Skin of body (tissue), 3 donors: ENCODE data around the gene P4HTM. TPM values are rescaled to one million over a fixed set of nuclear protein-coding genes. Genes with fewer than 3 reads are reported as not detected.

ENCODE experiments used
- DNase-seq: peaks from one replicate; lab custom pipeline; 2025; lab: John Stamatoyannopoulos, UW
- small RNA-seq: library from RNA; depleted of rRNA; stranded (forward); fragments of <200 nt; gene quantifications from one replicate; pipeline ENCODE3, GENCODE V24; 2014; ENCODE audit warnings: low replicate concordance
- total RNA-seq: library from RNA; depleted of rRNA; stranded (reverse); fragments of >200 nt; gene quantifications from one replicate; pipeline ENCODE4 v1.2.3, GENCODE V29; 2014

Gene P4HTM
- total RNA-seq, 1 donor from 2014 or later: 27.7 TPM

GRCh38 chr3:49023775-49024174 lies 33.7 kb downstream of the P4HTM start:
- no peak for DNase-seq

- DNase-seq: no peak
These were observed 34.4 kb downstream of the P4HTM start for GRCh38 chr3:49024449-49024848.

GRCh38 chr3:49025005-49025792 lies 35.2 kb downstream of the P4HTM start:
- DNase-seq: no peak

GRCh38 chr3:49025793-49026520 lies 35.9 kb downstream of the P4HTM start:
- DNase-seq: no peak

GRCh38 chr3:49026536-49026935 lies 36.5 kb downstream of the P4HTM start:
- no peak for DNase-seq

GRCh38 chr3:49027634-49028033 lies 37.6 kb downstream of the P4HTM start:
- no peak for DNase-seq

GRCh38 chr3:49028298-49028672 lies 38.2 kb downstream of the P4HTM start:
- DNase-seq: no peak

- DNase-seq: peak; percentile 90
These were observed 38.9 kb downstream of the P4HTM start, which contains the start of gene IMPDH2 for GRCh38 chr3:49028673-49029562. TSS of gene IMPDH2 (minus strand) at chr3:49029398. CDS start at chr3:49029350, 48 bp downstream.

- no peak for DNase-seq
These were observed 39.5 kb downstream of the P4HTM start for GRCh38 chr3:49029563-49029884.

- no peak for DNase-seq
These were observed 40.3 kb downstream of the P4HTM start for GRCh38 chr3:49030321-49030720.

- no peak for DNase-seq
These were observed 42.7 kb downstream of the P4HTM start for GRCh38 chr3:49032646-49033304.

- DNase-seq: no peak
These were observed 44.6 kb downstream of the P4HTM start for GRCh38 chr3:49034650-49035049.

- no peak for DNase-seq
These were observed 45.2 kb downstream of the P4HTM start for GRCh38 chr3:49035281-49035680.

- no peak for DNase-seq
These were observed 63.5 kb downstream of the P4HTM start for GRCh38 chr3:49053543-49053942.

- DNase-seq: no peak
These were observed 64.4 kb downstream of the P4HTM start for GRCh38 chr3:49054344-49054862.

Small RNA genes within 50 kb of the gene (small RNA-seq; reads per million reads assigned to genes)
- 2,436 reads per million, percentile 99 among the genes with 10 or more reads in this experiment for gene MIR191
- 65.4 reads per million, percentile 96 among the genes with 10 or more reads in this experiment for gene MIR425

Other genes starting within 250 kb of the P4HTM start
- gene PRKAR2A, start 142.4 kb upstream of the P4HTM start, total RNA-seq: 18.2 TPM
- 14.8 TPM for gene SLC25A20, start 91.4 kb upstream of the P4HTM start, total RNA-seq
- 63.3 TPM for gene ARIH2, start 71.4 kb upstream of the P4HTM start, total RNA-seq
- gene WDR6, start 17.1 kb downstream of the P4HTM start, total RNA-seq: 55.6 TPM
- 18.0 TPM for gene DALRD3, start 28.3 kb downstream of the P4HTM start, total RNA-seq
- 23.4 TPM for gene NDUFAF3, start 31.9 kb downstream of the P4HTM start, total RNA-seq
- 261 TPM for gene IMPDH2, start 39.2 kb downstream of the P4HTM start, total RNA-seq
- gene QRICH1, start 103.8 kb downstream of the P4HTM start, total RNA-seq: 66.2 TPM
- 213 TPM for gene QARS1, start 114.5 kb downstream of the P4HTM start, total RNA-seq
- 29.0 TPM for gene USP19, start 130.6 kb downstream of the P4HTM start, total RNA-seq
- gene LAMB2, start 142.8 kb downstream of the P4HTM start, total RNA-seq: 379 TPM
- gene CCDC71, start 176.1 kb downstream of the P4HTM start, total RNA-seq: 9.7 TPM
- 32.6 TPM for gene KLHDC8B, start 181.4 kb downstream of the P4HTM start, total RNA-seq